Stimulated activated CD8-positive, alpha-beta memory T cell treated with anti-CD3 and anti-CD28 coated beads, Interleukin-12 subunit alpha, Interleukin-12 subunit beta, amount 100 ng/mL, for 24 hours (primary cell): ENCODE measurements around the gene ADGRG6.

Source experiments
- DNase-seq: peaks from one replicate; pipeline ENCODE4 v3.0.0-alpha.2; 2020; ENCODE audit errors: extremely low read depth

The ADGRG6 gene

GRCh38 chr6:142291512-142291911 lies 10.3 kb upstream of the ADGRG6 start:
- DNase-seq = no peak

- no peak for DNase-seq
These were observed 9.5 kb upstream of the ADGRG6 start for GRCh38 chr6:142292166-142292924.

- DNase-seq = no peak
These were observed 8.7 kb upstream of the ADGRG6 start for GRCh38 chr6:142293121-142293520.

GRCh38 chr6:142294679-142295078 lies 7.1 kb upstream of the ADGRG6 start:
- no peak for DNase-seq

GRCh38 chr6:142296975-142297604 lies 4.7 kb upstream of the ADGRG6 start:
- DNase-seq = no peak

- no peak for DNase-seq
These were observed 4.2 kb upstream of the ADGRG6 start for GRCh38 chr6:142297605-142297995.

- DNase-seq = no peak
These were observed 3.6 kb upstream of the ADGRG6 start for GRCh38 chr6:142297996-142298753.

- no peak for DNase-seq
These were observed 1.5 kb upstream of the ADGRG6 start for GRCh38 chr6:142300302-142300701.

- no peak for DNase-seq
These were observed 803 bp upstream of the ADGRG6 start for GRCh38 chr6:142300758-142301650.

- DNase-seq = no peak
These were observed 791 bp downstream of the ADGRG6 start for GRCh38 chr6:142302421-142303175.

GRCh38 chr6:142303176-142303533 lies 1.3 kb downstream of the ADGRG6 start:
- DNase-seq = no peak

GRCh38 chr6:142304241-142304640 lies 2.4 kb downstream of the ADGRG6 start:
- DNase-seq = no peak

- DNase-seq = no peak
These were observed 4.9 kb downstream of the ADGRG6 start for GRCh38 chr6:142306736-142307135.

GRCh38 chr6:142307963-142308748 lies 6.3 kb downstream of the ADGRG6 start:
- no peak for DNase-seq

GRCh38 chr6:142309426-142309825 lies 7.6 kb downstream of the ADGRG6 start:
- DNase-seq = no peak

GRCh38 chr6:142313284-142313683 lies 11.5 kb downstream of the ADGRG6 start:
- no peak for DNase-seq

GRCh38 chr6:142316791-142317368 lies 15.1 kb downstream of the ADGRG6 start:
- DNase-seq = no peak

- no peak for DNase-seq
These were observed 16.9 kb downstream of the ADGRG6 start for GRCh38 chr6:142318714-142319113.

- DNase-seq = no peak
These were observed 18.6 kb downstream of the ADGRG6 start for GRCh38 chr6:142320366-142320765.

GRCh38 chr6:142321451-142321850 lies 19.6 kb downstream of the ADGRG6 start:
- no peak for DNase-seq
